ENCODE data around the gene CLSTN1. TPM values are rescaled to one million over a fixed set of nuclear protein-coding genes. Genes with fewer than 3 reads are reported as not detected.
A peak's percentile ranks its signal among the peaks of the same experiment; 100 is the strongest.

CLSTN1 gene
- total RNA-seq, 1 experiment from 2014 or later = 100 TPM

DNA sequence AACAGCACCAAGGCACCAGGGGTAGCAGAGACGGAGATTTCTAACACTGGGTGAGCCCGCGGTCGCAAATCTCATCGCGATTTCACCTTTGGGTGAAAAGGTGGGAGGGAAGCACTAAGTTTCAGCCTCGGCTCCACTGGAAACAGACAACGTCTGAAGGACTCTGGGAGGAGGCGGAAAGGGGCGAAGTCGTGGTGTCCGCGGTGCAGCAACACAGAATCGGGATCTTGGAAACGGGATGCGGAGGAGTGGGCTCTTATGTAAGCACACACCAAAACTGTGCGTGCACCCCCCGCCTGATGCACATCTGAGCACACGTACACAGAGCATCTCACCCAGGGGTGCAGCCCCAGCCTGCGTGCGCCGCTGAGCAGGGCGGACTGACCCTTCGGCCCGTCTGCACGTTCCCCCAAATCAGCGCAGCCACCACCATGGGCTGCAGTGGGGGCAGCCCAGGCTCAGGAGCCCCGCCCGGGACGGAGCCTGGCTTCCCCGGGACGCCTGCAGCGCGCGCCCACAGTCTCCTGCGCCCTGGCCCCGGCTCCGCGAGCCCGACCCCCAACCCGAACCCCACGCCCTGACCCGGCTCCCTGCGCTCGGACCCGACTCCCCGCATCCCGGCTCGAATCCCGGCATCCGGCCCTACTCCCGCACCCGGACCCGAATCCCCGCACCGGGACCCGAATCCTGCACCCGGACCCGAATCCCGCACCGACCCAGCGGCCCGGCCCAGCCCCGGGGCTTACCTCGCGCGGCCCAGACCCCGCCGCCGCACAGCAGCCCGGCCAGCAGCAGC lies 670 bp downstream of the CLSTN1 start:
- no peak overlapping the region for H2BK15ac ChIP-seq (ENCODE audit: low read depth, low read length)
- Mint-ChIP-seq H3K4me3 (peak overlapping the region; percentile 94 to 97), H3K9me3 (no peaks in the 10 kb centered on the region; a peak in 2 of 5 replicates), H3K27me3 (ENCODE audit: low read depth) (peaks cover 39% of the 10 kb centered on the region), H3K4me1 (peaks cover 39 to 45% of the 10 kb centered on the region in 2 experiments), H3K36me3 (ENCODE audit: insufficient read depth in 1 of 3, low read depth in 3 of 3) (peaks cover 0 to 5% (median 3%) of the 10 kb centered on the region in 3 experiments; a peak in 6 of 7 replicates), H3K27ac (peak overlapping the region; percentile 47 to 82 (median 64); a peak in 4 of 7 replicates)
- peaks cover 17% of the 10 kb centered on the region; the same call in 1 of the 2 replicates for H3K79me2 ChIP-seq (ENCODE audit: insufficient read depth, low read length)
- no peak overlapping the region for H3K23ac ChIP-seq (ENCODE audit: insufficient read length, low read depth, low read length)
- no peak overlapping the region for H4K8ac ChIP-seq (replicated peaks; ENCODE audit: insufficient read length, low read depth, low read length)
- TF ChIP-seq, protein P1, sequence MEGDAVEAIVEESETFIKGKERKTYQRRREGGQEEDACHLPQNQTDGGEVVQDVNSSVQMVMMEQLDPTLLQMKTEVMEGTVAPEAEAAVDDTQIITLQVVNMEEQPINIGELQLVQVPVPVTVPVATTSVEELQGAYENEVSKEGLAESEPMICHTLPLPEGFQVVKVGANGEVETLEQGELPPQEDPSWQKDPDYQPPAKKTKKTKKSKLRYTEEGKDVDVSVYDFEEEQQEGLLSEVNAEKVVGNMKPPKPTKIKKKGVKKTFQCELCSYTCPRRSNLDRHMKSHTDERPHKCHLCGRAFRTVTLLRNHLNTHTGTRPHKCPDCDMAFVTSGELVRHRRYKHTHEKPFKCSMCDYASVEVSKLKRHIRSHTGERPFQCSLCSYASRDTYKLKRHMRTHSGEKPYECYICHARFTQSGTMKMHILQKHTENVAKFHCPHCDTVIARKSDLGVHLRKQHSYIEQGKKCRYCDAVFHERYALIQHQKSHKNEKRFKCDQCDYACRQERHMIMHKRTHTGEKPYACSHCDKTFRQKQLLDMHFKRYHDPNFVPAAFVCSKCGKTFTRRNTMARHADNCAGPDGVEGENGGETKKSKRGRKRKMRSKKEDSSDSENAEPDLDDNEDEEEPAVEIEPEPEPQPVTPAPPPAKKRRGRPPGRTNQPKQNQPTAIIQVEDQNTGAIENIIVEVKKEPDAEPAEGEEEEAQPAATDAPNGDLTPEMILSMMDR (conservative IDR thresholded peaks at IDR 0.05) = no peak
- no peak overlapping the region for H2BK5ac ChIP-seq (ENCODE audit: insufficient read length, low read length)
- H2BK12ac ChIP-seq (ENCODE audit: insufficient read length, low read depth, low read length) = no peak overlapping the region
- H3K27me3 ChIP-seq (ENCODE audit: insufficient read depth, low read length) = peaks cover 6% of the 10 kb centered on the region; the same call in 1 of the 2 replicates
- peak overlapping the region; percentile 92 for H3K4me2 ChIP-seq (ENCODE audit: insufficient read depth, insufficient read length, low read length)
- no peaks in the 10 kb centered on the region for H4K20me1 ChIP-seq (ENCODE audit: control insufficient read depth, insufficient read depth, insufficient read length)
- no peak overlapping the region for H2BK20ac ChIP-seq (ENCODE audit: low read depth, low read length, poor library complexity, severe bottlenecking)
- no peak overlapping the region for H2AFZ ChIP-seq (ENCODE audit: low read length)
- H2BK120ac ChIP-seq (ENCODE audit: low read depth, low read length, poor library complexity, severe bottlenecking) = no peak overlapping the region
- H4K5ac ChIP-seq (ENCODE audit: insufficient read length, low read depth, low read length) = no peak overlapping the region
- H3K23me2 ChIP-seq (ENCODE audit: insufficient read length, low read depth, low read length, poor library complexity, severe bottlenecking) = peaks cover 18% of the 10 kb centered on the region
- H3K27ac ChIP-seq (ENCODE audit: insufficient read length, low read depth, low read length) = no peak overlapping the region
- H4K91ac ChIP-seq (ENCODE audit: insufficient read length, low read depth, low read length) = no peak overlapping the region
- no peak overlapping the region for H3K56ac ChIP-seq (ENCODE audit: insufficient read length, low read depth, low read length)
- H3K9me3 ChIP-seq (ENCODE audit: control insufficient read depth, low read depth, low read length) = no peaks in the 10 kb centered on the region
- no peak overlapping the region for H3T11ph ChIP-seq (ENCODE audit: low read length)
- no CpG with 5 or more reads among the region's 71 CpGs for WGBS (ENCODE audit: extremely low coverage, insufficient read length, low lambda C conversion rate)
- H2AK5ac ChIP-seq (ENCODE audit: insufficient read length, low read length) = no peak overlapping the region
- H3K14ac ChIP-seq (ENCODE audit: insufficient read depth, low read length) = peak overlapping the region; percentile 76
- peak overlapping the region; percentile 77 for H3K9ac ChIP-seq (ENCODE audit: extremely low read depth, insufficient read length, low read length)
- no peak overlapping the region for H3K4ac ChIP-seq (ENCODE audit: low read depth, low read length)
- DNase-seq = no peak
- peaks cover 5% of the 10 kb centered on the region; the same call in 1 of the 2 replicates for H3K4me1 ChIP-seq (ENCODE audit: insufficient read depth, low read length)
- H3K79me1 ChIP-seq (ENCODE audit: insufficient read depth, low read depth, low read length, poor library complexity, severe bottlenecking) = no peaks in the 10 kb centered on the region
- H3K18ac ChIP-seq (ENCODE audit: insufficient read length, low read depth, low read length) = peak overlapping the region; percentile 44
